HEK293 (cell line): ENCODE data around the gene ARHGAP24.

Experiments
- CTCF ChIA-PET: fragments of 350-600 bp; formaldehyde crosslinking; extraction: SDS; loops from one replicate; lab custom pipeline; 2021; ENCODE audit warnings: antibody characterized with exemption; lab: Yijun Ruan, JAX
- POLR2A ChIA-PET: fragments of 300-600 bp; formaldehyde crosslinking; extraction: SDS; loops from one replicate; lab custom pipeline; 2020; ENCODE audit warnings: antibody characterized with exemption, inconsistent platforms; lab: Yijun Ruan, JAX
- H3K27ac ChIP-seq: fragments of 200-500 bp; sonication (Bioruptor generic); 2 replicates; pipeline ENCODE4 v1.5.1; 2014; ENCODE audit warnings: low read depth, low read length, control low read depth, inconsistent platforms; ENCODE audit errors: extremely low read depth
- H3K36me3 ChIP-seq, 2 experiments: fragments of 200-500 bp in 1 of 2; sonication (Bioruptor generic) in 1 of 2; 1 replicate in 1 of 2; 2 replicates in 1 of 2; pipeline ENCODE4 v1.5.1; 2014 to 2017; ENCODE audit warnings: inconsistent platforms in 2 of 2, low read length in 2 of 2; ENCODE audit not compliant: control insufficient read depth in 2 of 2, insufficient read depth in 1 of 2
- H3K4me1 ChIP-seq: fragments of 200-500 bp; sonication (Bioruptor generic); 2 replicates; pipeline ENCODE4 v1.5.1; 2014; ENCODE audit warnings: mild to moderate bottlenecking, low read length, inconsistent platforms; ENCODE audit not compliant: control insufficient read depth, insufficient read depth
- H3K4me3 ChIP-seq: 2 replicates; pipeline ENCODE4 v1.5.1; 2011; ENCODE audit warnings: low read depth, mild to moderate bottlenecking, control low read depth, low read length, moderate library complexity
- H3K9me3 ChIP-seq: fragments of 200-500 bp; sonication (Bioruptor generic); 2 replicates; pipeline ENCODE4 v1.5.1; 2014; ENCODE audit warnings: low read depth, low read length, inconsistent platforms; ENCODE audit not compliant: control insufficient read depth, insufficient read depth
- AEBP2 ChIP-seq: fragments of 450-650 bp; formaldehyde crosslinking; IDR thresholded peaks from 2 replicates; pipeline ENCODE4 v1.5.1; 2016; ENCODE audit warnings: missing biosample characterization, missing genetic modification characterization, borderline replicate concordance
- GLI2 ChIP-seq: fragments of 450-650 bp; formaldehyde crosslinking; IDR thresholded peaks from 2 replicates; pipeline ENCODE4; 2017; ENCODE audit warnings: missing biosample characterization, missing genetic modification characterization, low read depth, borderline replicate concordance
- HOXC10 ChIP-seq: sonication (generic); formaldehyde crosslinking; IDR thresholded peaks from 2 replicates; pipeline ENCODE4 v1.8.1; 2023; ENCODE audit warnings: mild to moderate bottlenecking, missing genetic modification reagents
- KLF1 ChIP-seq: fragments of 450-650 bp; formaldehyde crosslinking; IDR thresholded peaks from 2 replicates; pipeline ENCODE4 v1.5.1; 2016; ENCODE audit warnings: missing biosample characterization, missing genetic modification characterization
- KLF10 ChIP-seq: fragments of 450-650 bp; IDR thresholded peaks from 2 replicates; pipeline ENCODE4 v1.5.1; 2018; ENCODE audit warnings: missing biosample characterization, mild to moderate bottlenecking, missing genetic modification characterization
- KLF16 ChIP-seq: fragments of 450-650 bp; formaldehyde crosslinking; IDR thresholded peaks from 2 replicates; pipeline ENCODE4 v1.5.1; 2017; ENCODE audit warnings: missing biosample characterization, missing genetic modification characterization
- MYNN ChIP-seq: fragments of 450-650 bp; formaldehyde crosslinking; IDR thresholded peaks from 2 replicates; pipeline ENCODE4 v1.5.1; 2016; ENCODE audit warnings: missing biosample characterization, missing genetic modification characterization, borderline replicate concordance
- OSR2 ChIP-seq: fragments of 450-650 bp; formaldehyde crosslinking; IDR thresholded peaks from 2 replicates; pipeline ENCODE4 v1.5.1; 2016; ENCODE audit warnings: missing biosample characterization, missing genetic modification characterization
- PRDM1 ChIP-seq: fragments of 450-650 bp; formaldehyde crosslinking; IDR thresholded peaks from 2 replicates; pipeline ENCODE4; 2016; ENCODE audit warnings: missing biosample characterization, missing genetic modification characterization
- PRDM10 ChIP-seq: fragments of 450-650 bp; formaldehyde crosslinking; IDR thresholded peaks from 2 replicates; pipeline ENCODE4 v1.5.1; 2016; ENCODE audit warnings: missing biosample characterization, missing genetic modification characterization
- SETDB1 ChIP-seq: IDR thresholded peaks from one replicate; pipeline ENCODE4 v1.6.1; 2017; ENCODE audit warnings: mild to moderate bottlenecking, low read length, moderate library complexity, mixed read lengths; ENCODE audit not compliant: insufficient read length
- SP7 ChIP-seq: fragments of 450-650 bp; formaldehyde crosslinking; IDR thresholded peaks from 2 replicates; pipeline ENCODE4 v1.5.1; 2016; ENCODE audit warnings: missing biosample characterization, missing genetic modification characterization
- YY2 ChIP-seq: fragments of 450-650 bp; formaldehyde crosslinking; IDR thresholded peaks from 2 replicates; pipeline ENCODE4 v1.5.1; 2016; ENCODE audit warnings: missing biosample characterization, missing genetic modification characterization
- ZFHX2 ChIP-seq: fragments of 450-650 bp; formaldehyde crosslinking; conservative IDR thresholded peaks from 2 replicates; pipeline ENCODE4 v1.5.1; 2016; ENCODE audit warnings: missing biosample characterization, missing genetic modification characterization
- ZNF132 ChIP-seq: fragments of 450-650 bp; formaldehyde crosslinking; IDR thresholded peaks from 2 replicates; pipeline ENCODE4 v1.5.1; 2017; ENCODE audit warnings: missing biosample characterization, missing genetic modification characterization, borderline replicate concordance
- ZNF146 ChIP-seq: fragments of 450-650 bp; formaldehyde crosslinking; IDR thresholded peaks from 2 replicates; pipeline ENCODE4 v1.5.1; 2016; ENCODE audit warnings: missing biosample characterization, missing genetic modification characterization
- ZNF18 ChIP-seq: fragments of 450-650 bp; formaldehyde crosslinking; IDR thresholded peaks from 2 replicates; pipeline ENCODE4 v1.5.1; 2016; ENCODE audit warnings: missing biosample characterization, missing genetic modification characterization
- ZNF19 ChIP-seq: fragments of 450-650 bp; formaldehyde crosslinking; IDR thresholded peaks from 2 replicates; pipeline ENCODE4; 2016; ENCODE audit warnings: missing biosample characterization, missing genetic modification characterization, low read depth
- ZNF221 ChIP-seq: fragments of 450-650 bp; formaldehyde crosslinking; IDR thresholded peaks from 2 replicates; pipeline ENCODE4 v1.5.1; 2017; ENCODE audit warnings: missing biosample characterization, missing genetic modification characterization, borderline replicate concordance
- ZNF302 ChIP-seq: fragments of 450-650 bp; formaldehyde crosslinking; IDR thresholded peaks from 2 replicates; pipeline ENCODE4 v1.5.1; 2016; ENCODE audit warnings: missing biosample characterization, missing genetic modification characterization, low read depth
- ZNF311 ChIP-seq: fragments of 450-650 bp; formaldehyde crosslinking; IDR thresholded peaks from 2 replicates; pipeline ENCODE4 v1.5.1; 2017; ENCODE audit warnings: missing biosample characterization, missing genetic modification characterization, borderline replicate concordance
- ZNF335 ChIP-seq: fragments of 450-650 bp; formaldehyde crosslinking; conservative IDR thresholded peaks from 2 replicates; pipeline ENCODE4 v1.5.1; 2016; ENCODE audit warnings: missing biosample characterization, missing genetic modification characterization
- ZNF37A ChIP-seq: fragments of 450-650 bp; IDR thresholded peaks from 2 replicates; pipeline ENCODE4 v1.5.1; 2018; ENCODE audit warnings: missing biosample characterization, missing genetic modification characterization
- ZNF404 ChIP-seq: fragments of 450-650 bp; formaldehyde crosslinking; IDR thresholded peaks from 2 replicates; pipeline ENCODE4 v1.5.1; 2017; ENCODE audit warnings: missing biosample characterization, missing genetic modification characterization
- ZNF473 ChIP-seq: fragments of 450-650 bp; formaldehyde crosslinking; IDR thresholded peaks from 2 replicates; pipeline ENCODE4 v1.5.1; 2017; ENCODE audit warnings: missing biosample characterization, missing genetic modification characterization
- ZNF521 ChIP-seq: fragments of 450-650 bp; formaldehyde crosslinking; IDR thresholded peaks from 2 replicates; pipeline ENCODE4 v1.5.1; 2017; ENCODE audit warnings: missing biosample characterization, mild to moderate bottlenecking, missing genetic modification characterization
- ZNF639 ChIP-seq: fragments of 450-650 bp; formaldehyde crosslinking; IDR thresholded peaks from 2 replicates; pipeline ENCODE4 v1.5.1; 2016; ENCODE audit warnings: missing biosample characterization, missing genetic modification characterization
- ZNF76 ChIP-seq: fragments of 450-650 bp; formaldehyde crosslinking; IDR thresholded peaks from 2 replicates; pipeline ENCODE4; 2016; ENCODE audit warnings: low read depth, missing biosample characterization, missing genetic modification characterization, borderline replicate concordance
- ZNF768 ChIP-seq: fragments of 450-650 bp; formaldehyde crosslinking; IDR thresholded peaks from 2 replicates; pipeline ENCODE4 v1.5.1; 2018; ENCODE audit warnings: missing biosample characterization, mild to moderate bottlenecking, missing genetic modification characterization
- ZNF792 ChIP-seq: fragments of 450-650 bp; formaldehyde crosslinking; IDR thresholded peaks from 2 replicates; pipeline ENCODE4 v1.5.1; 2016; ENCODE audit warnings: missing biosample characterization, missing genetic modification characterization
- ZNF837 ChIP-seq: fragments of 450-650 bp; formaldehyde crosslinking; IDR thresholded peaks from 2 replicates; pipeline ENCODE4 v1.5.1; 2016; ENCODE audit warnings: missing biosample characterization, missing genetic modification characterization

ARHGAP24 gene

GRCh38 chr4:85474818-85475630, at the start of gene ARHGAP24:
TSS of gene ARHGAP24 (plus strand) at chr4:85475150.
- Histone ChIP-seq H3K27ac (peak within 1 kb of the TSS; percentile 90), H3K9me3 (no peaks in the 10 kb centered on the region), H3K4me1 (0 out of 2 replicates have a peak, but pooled peaks cover 2% of the 10 kb centered on the region), H3K4me3 (peak within 1 kb of the TSS; percentile 54), H3K36me3 (no peaks in the 10 kb centered on the region)
- POLR2A ChIA-PET: interaction anchor here (0.6 to 2.0 kb wide), 6 partner anchors 14 to 269 kb away, joined by 3 to 8 read pairs (median 4); no protein-coding TSS in a partner anchor
- CTCF ChIA-PET: interaction anchor here (0.6 to 1.1 kb wide), 3 partner anchors 53 to 351 kb away, joined by 3 to 4 read pairs (median 3); no protein-coding TSS in a partner anchor
- peak; percentile 76 for TF ChIP-seq PRDM10 (tag by site-specific recombination)
- TF ChIP-seq ZNF768: no peak
- TF ChIP-seq ZNF473 (tag by site-specific recombination): no peak
- TF ChIP-seq ZFHX2 (tag by site-specific recombination): no peak
- TF ChIP-seq GLI2 (tag by site-specific recombination): no peak
- no peak for TF ChIP-seq KLF16
- TF ChIP-seq ZNF302 (tag by site-specific recombination): no peak
- TF ChIP-seq ZNF146 (tag by site-specific recombination): no peak
- no peak for TF ChIP-seq ZNF521 (tag by site-specific recombination)
- TF ChIP-seq PRDM1 (tag by site-specific recombination): no peak
- TF ChIP-seq AEBP2 (tag by site-specific recombination): no peak
- no peak for TF ChIP-seq YY2 (tag by site-specific recombination)
- no peak; the same call in 1 of the 2 replicates for TF ChIP-seq KLF10 (tag by site-specific recombination)
- TF ChIP-seq HOXC10 (CRISPR knock-in tag): no peak
- no peak for TF ChIP-seq ZNF404
- no peak for TF ChIP-seq SETDB1
- TF ChIP-seq ZNF132 (tag by site-specific recombination): no peak
- no peak for TF ChIP-seq ZNF311 (tag by site-specific recombination)
- TF ChIP-seq KLF1: no peak
- TF ChIP-seq ZNF792 (tag by site-specific recombination): no peak
- no peak for TF ChIP-seq ZNF639 (tag by site-specific recombination)
- peak; percentile 66 for TF ChIP-seq SP7 (tag by site-specific recombination)
- no peak for TF ChIP-seq ZNF221 (tag by site-specific recombination)
- peak; percentile 56; the same call in 1 of the 2 replicates for TF ChIP-seq ZNF18 (tag by site-specific recombination)
- TF ChIP-seq ZNF37A: no peak
- TF ChIP-seq ZNF19 (tag by site-specific recombination): no peak
- peak; percentile 66 for TF ChIP-seq ZNF335 (tag by site-specific recombination)
- no peak for TF ChIP-seq ZNF837 (tag by site-specific recombination)
- TF ChIP-seq OSR2 (tag by site-specific recombination): peak; percentile 89
- TF ChIP-seq ZNF76 (tag by site-specific recombination): no peak
- no peak for TF ChIP-seq MYNN
